Measurements from ENCODE around the gene CEMIP.

GRCh38 chr15:80969316-80969715 lies 190.1 kb downstream of the CEMIP start:
- TF ChIP-seq POLR2AphosphoS5 (IDR thresholded peaks at IDR 0.05) (no peak), POLR2A (IDR thresholded peaks at IDR 0.05) (no peak), CTCF (IDR thresholded peaks at IDR 0.05) (no peak), EP300 (IDR thresholded peaks at IDR 0.05) (no peak)
